K562 (cell line): ENCODE measurements around the gene B3GALT4. TPM values are rescaled to one million over a fixed set of nuclear protein-coding genes. Genes with fewer than 3 reads are reported as not detected.

ENCODE experiments used
- BDP1 ChIP-seq: IDR thresholded peaks from 3 replicates; pipeline ENCODE4 v1.6.1; 2011; ENCODE audit not compliant: insufficient read length, insufficient read depth
- GABPB2 ChIP-seq: fragments of 250-450 bp; sonication (Bioruptor Pico); conservative IDR thresholded peaks from 2 replicates; pipeline ENCODE4 v1.5.1; 2021; ENCODE audit warnings: mild to moderate bottlenecking
- GATA2 ChIP-seq: sonication (generic); formaldehyde crosslinking; IDR thresholded peaks from 2 replicates; pipeline ENCODE4 v1.4.0; 2020; ENCODE audit warnings: mild to moderate bottlenecking, missing genetic modification reagents
- KLF10 ChIP-seq: fragments of 250-450 bp; sonication (Bioruptor Pico); IDR thresholded peaks from 2 replicates; pipeline ENCODE4 v1.6.1; 2021; ENCODE audit warnings: matching md5 sums
- KLF13 ChIP-seq: fragments of 450-650 bp; IDR thresholded peaks from 2 replicates; pipeline ENCODE4 v1.6.1; 2016; ENCODE audit warnings: missing genetic modification characterization, low read depth, mild to moderate bottlenecking, missing compliant biosample characterization, moderate library complexity, borderline replicate concordance
- MEF2A ChIP-seq: IDR thresholded peaks from 2 replicates; pipeline ENCODE4 v1.6.1; 2011; ENCODE audit warnings: low read depth, mild to moderate bottlenecking, low read length, moderate library complexity; ENCODE audit not compliant: control insufficient read depth
- MYC ChIP-seq, 2 experiments: fragments of 250-450 bp in 1 of 2; sonication (Bioruptor Pico) in 1 of 2; IDR thresholded peaks; 2 replicates each; pipeline versions ENCODE4 v1.5.1 to v1.6.1; 2012 to 2021; ENCODE audit warnings: low read depth in 2 of 2, borderline replicate concordance in 1 of 2, improper control_type of control experiment in 1 of 2, low read length in 1 of 2, mild to moderate bottlenecking in 1 of 2, moderate library complexity in 1 of 2
- RREB1 ChIP-seq: fragments of 250-450 bp; sonication (Bioruptor Pico); IDR thresholded peaks from 2 replicates; pipeline ENCODE4 v1.4.0; 2020
- TAF15 ChIP-seq: fragments of 200-400 bp; formaldehyde crosslinking; IDR thresholded peaks from 2 replicates; pipeline ENCODE4 v1.6.1; 2017; ENCODE audit warnings: mild to moderate bottlenecking, low read depth, low read length, moderate library complexity
- XRCC5 ChIP-seq: fragments of 200-400 bp; formaldehyde crosslinking; IDR thresholded peaks from 2 replicates; pipeline ENCODE4 v1.6.1; 2017; ENCODE audit warnings: low read depth, mild to moderate bottlenecking, low read length
- YY1 ChIP-seq, 3 experiments: IDR thresholded peaks; 2 replicates each; pipeline ENCODE4 v1.6.1; 2011; ENCODE audit warnings: low read length in 2 of 3, mild to moderate bottlenecking in 2 of 3, moderate library complexity in 2 of 3, borderline replicate concordance in 1 of 3, control low read depth in 1 of 3, low read depth in 1 of 3; ENCODE audit not compliant: insufficient read depth in 3 of 3, insufficient replicate concordance in 2 of 3, control insufficient read depth in 1 of 3, insufficient read length in 1 of 3; ENCODE audit errors: extremely low read depth in 1 of 3
- ZC3H4 ChIP-seq: sonication (generic); formaldehyde crosslinking; IDR thresholded peaks from 2 replicates; pipeline ENCODE4 v1.9.0; 2021; ENCODE audit warnings: missing genetic modification reagents, borderline replicate concordance
- ZNF263 ChIP-seq: sonication (generic); formaldehyde crosslinking; IDR thresholded peaks from 2 replicates; pipeline ENCODE4 v1.8.0; 2022; ENCODE audit warnings: mild to moderate bottlenecking, missing genetic modification reagents, borderline replicate concordance
- ZNF77 ChIP-seq: fragments of 250-450 bp; sonication (Bioruptor Pico); IDR thresholded peaks from 2 replicates; pipeline ENCODE4 v1.5.0; 2020
- polyA plus RNA-seq, 8 experiments: library from polyadenylated mRNA; depleted of rRNA in 4 of 8; stranded (reverse) in 5 of 8; unstranded in 3 of 8; fragments of >200 nt; fragmentation: Nextera tagmentation in 2 of 8; fragmentation: Illumina TruSeq in 1 of 8; extraction: Ambion mirVana in 2 of 8; extraction: Trizol in 1 of 8; gene quantifications; 2 replicates each; pipeline versions ENCODE4 v1.2.1 to v1.2.3, GENCODE V29; 2011 to 2014; ENCODE audit warnings: inconsistent platforms in 1 of 8, missing spikeins in 1 of 8
- total RNA-seq, 7 experiments: library from RNA; depleted of rRNA in 6 of 7; stranded (reverse); fragments of >200 nt in 6 of 7; fragmentation: Illumina TruSeq in 2 of 7; extraction: Trizol in 2 of 7; gene quantifications; 2 replicates each; pipeline versions ENCODE4 v1.2.1 to v1.2.3, GENCODE V29; 2011 to 2021; ENCODE audit warnings: low replicate concordance in 1 of 7
- TF ChIP-seq, protein P1 (sequence below), 2 experiments: IDR thresholded peaks; 2 replicates each; pipeline ENCODE4 v1.6.1; 2012; ENCODE audit warnings: improper control_type of control experiment in 2 of 2, low read depth in 2 of 2, low read length in 2 of 2, borderline replicate concordance in 1 of 2
- TF ChIP-seq, protein P2 (sequence below): fragments of 450-650 bp; formaldehyde crosslinking; IDR thresholded peaks from 2 replicates; pipeline ENCODE4 v1.4.0; 2020; ENCODE audit warnings: mild to moderate bottlenecking, moderate library complexity

B3GALT4 gene
- total and polyA plus RNA-seq, 9 of the 15 experiments (the other 6 are each of a cell fraction or from before 2014, with no cell fraction given) = 0.11 to 1.3 (median 0.53) TPM; not detected in 1

DNA sequence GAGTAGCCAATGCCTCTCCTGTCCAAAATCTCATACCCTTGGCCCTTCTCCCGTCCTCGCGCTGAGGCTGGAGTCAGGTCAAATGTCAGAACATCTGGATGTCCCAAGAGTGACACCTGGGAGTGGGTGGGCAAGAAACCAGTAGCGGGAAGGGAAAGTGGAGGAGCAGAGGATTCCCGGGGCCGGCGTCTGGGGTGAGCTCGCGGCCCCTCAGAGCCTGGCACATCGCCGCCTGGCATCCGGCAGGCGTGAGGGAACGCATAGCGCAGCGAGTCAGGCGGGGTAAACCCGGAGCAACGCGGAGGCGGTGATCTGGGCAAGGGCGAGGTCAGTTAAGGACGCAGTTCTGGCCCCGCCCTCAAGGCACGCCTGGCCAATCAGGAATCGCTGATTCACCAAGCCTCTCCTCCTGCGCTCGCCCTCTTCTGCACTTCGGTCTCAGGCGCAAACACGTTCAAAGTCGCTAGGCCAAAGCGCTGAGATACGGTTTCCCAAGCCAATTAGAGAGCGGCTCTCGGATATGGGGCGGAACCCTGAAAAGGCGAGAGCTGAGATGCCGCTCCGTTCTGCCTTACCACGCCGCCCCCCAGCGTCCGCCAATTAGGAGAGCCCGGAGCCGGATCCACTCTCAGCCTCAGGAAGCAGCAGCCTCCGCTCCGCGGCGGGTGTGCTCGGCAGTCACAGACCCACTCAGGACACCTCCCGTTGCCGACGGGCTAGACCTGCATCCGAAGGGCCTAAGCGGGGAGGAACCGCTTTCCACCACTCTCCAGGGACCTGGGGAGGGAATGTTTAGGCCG lies 27.8 kb upstream of the B3GALT4 start (continued):
- TF ChIP-seq RREB1 = 0 out of 2 replicates have a peak, but pooled peaks have one; percentile 58
- TF ChIP-seq ZNF77 (CRISPR knock-in tag) = no peak
- no peak for TF ChIP-seq GABPB2
- TF ChIP-seq, protein P1, sequence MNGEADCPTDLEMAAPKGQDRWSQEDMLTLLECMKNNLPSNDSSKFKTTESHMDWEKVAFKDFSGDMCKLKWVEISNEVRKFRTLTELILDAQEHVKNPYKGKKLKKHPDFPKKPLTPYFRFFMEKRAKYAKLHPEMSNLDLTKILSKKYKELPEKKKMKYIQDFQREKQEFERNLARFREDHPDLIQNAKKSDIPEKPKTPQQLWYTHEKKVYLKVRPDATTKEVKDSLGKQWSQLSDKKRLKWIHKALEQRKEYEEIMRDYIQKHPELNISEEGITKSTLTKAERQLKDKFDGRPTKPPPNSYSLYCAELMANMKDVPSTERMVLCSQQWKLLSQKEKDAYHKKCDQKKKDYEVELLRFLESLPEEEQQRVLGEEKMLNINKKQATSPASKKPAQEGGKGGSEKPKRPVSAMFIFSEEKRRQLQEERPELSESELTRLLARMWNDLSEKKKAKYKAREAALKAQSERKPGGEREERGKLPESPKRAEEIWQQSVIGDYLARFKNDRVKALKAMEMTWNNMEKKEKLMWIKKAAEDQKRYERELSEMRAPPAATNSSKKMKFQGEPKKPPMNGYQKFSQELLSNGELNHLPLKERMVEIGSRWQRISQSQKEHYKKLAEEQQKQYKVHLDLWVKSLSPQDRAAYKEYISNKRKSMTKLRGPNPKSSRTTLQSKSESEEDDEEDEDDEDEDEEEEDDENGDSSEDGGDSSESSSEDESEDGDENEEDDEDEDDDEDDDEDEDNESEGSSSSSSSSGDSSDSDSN (IDR thresholded peaks at IDR 0.05; ENCODE audit: borderline replicate concordance in 1 of 2, low read depth in 2 of 2, low read length in 2 of 2) = peak; percentile 75 to 77; a peak in 2 of 4 replicates
- no peak for TF ChIP-seq TAF15
- TF ChIP-seq BDP1 = no peak
- TF ChIP-seq ZNF263 = no peak
- peak; percentile 78 for TF ChIP-seq MYC (IDR thresholded peaks at IDR 0.05; ENCODE audit: low read depth, low read length)
- TF ChIP-seq MYC (CRISPR knock-in tag; IDR thresholded peaks at IDR 0.05; ENCODE audit: borderline replicate concordance, low read depth) = no peak
- no peak for TF ChIP-seq MEF2A
- TF ChIP-seq, protein P2, sequence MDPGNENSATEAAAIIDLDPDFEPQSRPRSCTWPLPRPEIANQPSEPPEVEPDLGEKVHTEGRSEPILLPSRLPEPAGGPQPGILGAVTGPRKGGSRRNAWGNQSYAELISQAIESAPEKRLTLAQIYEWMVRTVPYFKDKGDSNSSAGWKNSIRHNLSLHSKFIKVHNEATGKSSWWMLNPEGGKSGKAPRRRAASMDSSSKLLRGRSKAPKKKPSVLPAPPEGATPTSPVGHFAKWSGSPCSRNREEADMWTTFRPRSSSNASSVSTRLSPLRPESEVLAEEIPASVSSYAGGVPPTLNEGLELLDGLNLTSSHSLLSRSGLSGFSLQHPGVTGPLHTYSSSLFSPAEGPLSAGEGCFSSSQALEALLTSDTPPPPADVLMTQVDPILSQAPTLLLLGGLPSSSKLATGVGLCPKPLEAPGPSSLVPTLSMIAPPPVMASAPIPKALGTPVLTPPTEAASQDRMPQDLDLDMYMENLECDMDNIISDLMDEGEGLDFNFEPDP = peak; percentile 48; the same call in 1 of the 2 replicates
- TF ChIP-seq YY1 (IDR thresholded peaks at IDR 0.05; ENCODE audit: borderline replicate concordance in 1 of 3, control insufficient read depth in 1 of 3, extremely low read depth in 1 of 3, insufficient read depth in 3 of 3, insufficient read length in 1 of 3, insufficient replicate concordance in 2 of 3, low read depth in 1 of 3, low read length in 2 of 3) = peak in 1 of 3 experiments; percentile 31
- peak; percentile 63; the same call in 1 of the 2 replicates for TF ChIP-seq KLF13 (tag)
- no peak for TF ChIP-seq KLF10 (CRISPR knock-in tag)
- no peak; the same call in 1 of the 2 replicates for TF ChIP-seq XRCC5
- no peak for TF ChIP-seq GATA2 (CRISPR knock-in tag)
- TF ChIP-seq ZC3H4 (CRISPR knock-in tag) = no peak
